ENCODE data around the gene CDPF1. TPM values are rescaled to one million over a fixed set of nuclear protein-coding genes. Genes with fewer than 3 reads are reported as not detected.

The CDPF1 gene
- total and polyA plus RNA-seq, 2 of the 13 experiments (the other 11 are each of a cell fraction or from before 2014, with no cell fraction given) = 5.2 to 8.1 TPM

DNA sequence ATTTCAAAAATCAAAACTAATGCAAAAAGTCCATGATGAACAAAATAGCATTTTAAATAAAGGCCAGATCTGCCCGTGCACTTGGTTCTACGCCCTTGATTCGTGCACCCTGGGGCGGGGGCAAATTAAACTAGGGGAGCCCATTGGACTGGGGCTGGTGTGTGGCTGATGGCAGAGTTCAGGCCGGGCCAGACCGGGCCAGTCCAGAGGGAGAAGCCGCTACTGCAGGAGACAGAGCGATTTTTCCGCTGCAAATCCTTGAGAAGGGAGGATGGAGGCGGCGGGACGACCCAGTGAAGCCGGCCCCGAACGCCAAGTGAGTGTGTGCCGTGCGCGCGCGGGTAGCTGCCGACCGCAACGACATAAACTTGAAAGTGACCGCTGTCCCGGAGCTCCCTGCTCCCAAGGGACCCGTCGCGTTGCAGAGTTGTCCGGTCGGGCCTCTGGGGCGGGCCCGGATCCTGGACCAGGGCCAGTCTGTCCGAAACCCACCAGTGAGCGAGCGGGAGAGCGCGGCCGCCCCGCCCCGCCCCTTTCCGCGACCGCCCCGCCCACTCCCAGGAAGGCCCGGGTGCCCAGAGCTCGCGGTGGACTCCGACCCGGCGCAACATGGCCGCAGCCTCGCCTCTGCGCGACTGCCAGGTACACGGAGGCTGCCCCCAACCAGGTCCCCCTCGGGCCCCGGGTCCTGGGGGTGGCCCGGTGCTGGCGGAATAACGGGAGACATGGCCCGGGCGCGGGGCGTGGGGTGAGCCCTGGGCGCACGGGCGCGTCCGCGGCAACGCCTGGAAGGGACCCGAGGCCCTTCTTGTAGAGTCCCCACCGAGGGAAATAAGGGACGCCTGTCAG, 17.6 kb upstream of the CDPF1 start, which contains the start of gene TTC38 (continued):
- TF ChIP-seq, protein P1, sequence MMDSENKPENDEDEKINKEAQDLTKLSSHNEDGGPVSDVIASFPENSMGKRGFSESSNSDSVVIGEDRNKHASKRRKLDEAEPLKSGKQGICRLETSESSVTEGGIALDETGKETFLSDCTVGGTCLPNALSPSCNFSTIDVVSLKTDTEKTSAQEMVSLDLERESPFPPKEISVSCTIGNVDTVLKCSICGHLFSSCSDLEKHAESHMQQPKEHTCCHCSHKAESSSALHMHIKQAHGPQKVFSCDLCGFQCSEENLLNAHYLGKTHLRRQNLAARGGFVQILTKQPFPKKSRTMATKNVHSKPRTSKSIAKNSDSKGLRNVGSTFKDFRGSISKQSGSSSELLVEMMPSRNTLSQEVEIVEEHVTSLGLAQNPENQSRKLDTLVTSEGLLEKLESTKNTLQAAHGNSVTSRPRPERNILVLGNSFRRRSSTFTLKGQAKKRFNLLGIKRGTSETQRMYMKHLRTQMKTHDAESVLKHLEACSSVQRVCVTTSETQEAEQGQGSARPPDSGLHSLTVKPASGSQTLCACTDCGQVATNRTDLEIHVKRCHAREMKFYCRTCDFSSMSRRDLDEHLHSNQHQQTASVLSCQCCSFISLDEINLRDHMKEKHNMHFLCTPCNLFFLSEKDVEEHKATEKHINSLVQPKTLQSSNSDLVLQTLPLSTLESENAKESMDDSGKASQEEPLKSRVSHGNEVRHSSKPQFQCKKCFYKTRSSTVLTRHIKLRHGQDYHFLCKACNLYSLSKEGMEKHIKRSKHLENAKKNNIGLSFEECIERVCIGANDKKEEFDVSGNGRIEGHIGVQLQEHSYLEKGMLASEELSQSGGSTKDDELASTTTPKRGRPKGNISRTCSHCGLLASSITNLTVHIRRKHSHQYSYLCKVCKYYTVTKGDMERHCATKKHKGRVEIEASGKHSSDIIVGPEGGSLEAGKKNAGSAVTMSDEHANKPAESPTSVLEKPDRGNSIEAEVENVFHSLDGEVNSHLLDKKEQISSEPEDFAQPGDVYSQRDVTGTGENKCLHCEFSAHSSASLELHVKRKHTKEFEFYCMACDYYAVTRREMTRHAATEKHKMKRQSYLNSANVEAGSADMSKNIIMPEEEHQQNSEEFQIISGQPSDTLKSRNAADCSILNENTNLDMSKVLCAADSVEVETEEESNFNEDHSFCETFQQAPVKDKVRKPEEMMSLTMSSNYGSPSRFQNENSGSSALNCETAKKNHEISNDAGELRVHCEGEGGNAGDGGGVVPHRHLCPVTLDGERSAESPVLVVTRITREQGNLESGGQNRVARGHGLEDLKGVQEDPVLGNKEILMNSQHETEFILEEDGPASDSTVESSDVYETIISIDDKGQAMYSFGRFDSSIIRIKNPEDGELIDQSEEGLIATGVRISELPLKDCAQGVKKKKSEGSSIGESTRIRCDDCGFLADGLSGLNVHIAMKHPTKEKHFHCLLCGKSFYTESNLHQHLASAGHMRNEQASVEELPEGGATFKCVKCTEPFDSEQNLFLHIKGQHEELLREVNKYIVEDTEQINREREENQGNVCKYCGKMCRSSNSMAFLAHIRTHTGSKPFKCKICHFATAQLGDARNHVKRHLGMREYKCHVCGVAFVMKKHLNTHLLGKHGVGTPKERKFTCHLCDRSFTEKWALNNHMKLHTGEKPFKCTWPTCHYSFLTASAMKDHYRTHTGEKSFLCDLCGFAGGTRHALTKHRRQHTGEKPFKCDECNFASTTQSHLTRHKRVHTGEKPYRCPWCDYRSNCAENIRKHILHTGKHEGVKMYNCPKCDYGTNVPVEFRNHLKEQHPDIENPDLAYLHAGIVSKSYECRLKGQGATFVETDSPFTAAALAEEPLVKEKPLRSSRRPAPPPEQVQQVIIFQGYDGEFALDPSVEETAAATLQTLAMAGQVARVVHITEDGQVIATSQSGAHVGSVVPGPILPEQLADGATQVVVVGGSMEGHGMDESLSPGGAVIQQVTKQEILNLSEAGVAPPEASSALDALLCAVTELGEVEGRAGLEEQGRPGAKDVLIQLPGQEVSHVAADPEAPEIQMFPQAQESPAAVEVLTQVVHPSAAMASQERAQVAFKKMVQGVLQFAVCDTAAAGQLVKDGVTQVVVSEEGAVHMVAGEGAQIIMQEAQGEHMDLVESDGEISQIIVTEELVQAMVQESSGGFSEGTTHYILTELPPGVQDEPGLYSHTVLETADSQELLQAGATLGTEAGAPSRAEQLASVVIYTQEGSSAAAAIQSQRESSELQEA (CRISPR knock-in tag; IDR thresholded peaks at IDR 0.05; ENCODE audit: not compliant biosample characterization) = peak; percentile 53
- TF ChIP-seq, protein P2, sequence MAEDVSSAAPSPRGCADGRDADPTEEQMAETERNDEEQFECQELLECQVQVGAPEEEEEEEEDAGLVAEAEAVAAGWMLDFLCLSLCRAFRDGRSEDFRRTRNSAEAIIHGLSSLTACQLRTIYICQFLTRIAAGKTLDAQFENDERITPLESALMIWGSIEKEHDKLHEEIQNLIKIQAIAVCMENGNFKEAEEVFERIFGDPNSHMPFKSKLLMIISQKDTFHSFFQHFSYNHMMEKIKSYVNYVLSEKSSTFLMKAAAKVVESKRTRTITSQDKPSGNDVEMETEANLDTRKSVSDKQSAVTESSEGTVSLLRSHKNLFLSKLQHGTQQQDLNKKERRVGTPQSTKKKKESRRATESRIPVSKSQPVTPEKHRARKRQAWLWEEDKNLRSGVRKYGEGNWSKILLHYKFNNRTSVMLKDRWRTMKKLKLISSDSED (CRISPR knock-in tag; IDR thresholded peaks at IDR 0.05) = no peak
- no peak for TF ChIP-seq GTF2F1 (IDR thresholded peaks at IDR 0.05; ENCODE audit: low read length)
- no peak for TF ChIP-seq RFX5 (IDR thresholded peaks at IDR 0.05; ENCODE audit: low read depth, low read length)
- TF ChIP-seq, protein P3, sequence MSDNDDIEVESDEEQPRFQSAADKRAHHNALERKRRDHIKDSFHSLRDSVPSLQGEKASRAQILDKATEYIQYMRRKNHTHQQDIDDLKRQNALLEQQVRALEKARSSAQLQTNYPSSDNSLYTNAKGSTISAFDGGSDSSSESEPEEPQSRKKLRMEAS (IDR thresholded peaks at IDR 0.05) = peak; percentile 22
- peak; percentile 76; the same call in 1 of the 2 replicates for TF ChIP-seq ZNF564 (CRISPR knock-in tag; IDR thresholded peaks at IDR 0.05)
- TF ChIP-seq FOXA1 (IDR thresholded peaks at IDR 0.05) = no peak
- TF ChIP-seq FOXA1 (CRISPR knock-in tag; IDR thresholded peaks at IDR 0.05) = no peak
- TF ChIP-seq HMG20A (CRISPR knock-in tag; IDR thresholded peaks at IDR 0.05; ENCODE audit: borderline replicate concordance) = no peak
- TF ChIP-seq ZNF501 (CRISPR knock-in tag; IDR thresholded peaks at IDR 0.05) = peak; percentile 49
- TF ChIP-seq NFYC (CRISPR knock-in tag; IDR thresholded peaks at IDR 0.05) = peak; percentile 57; the same call in 1 of the 2 replicates
- TF ChIP-seq RBFOX2 (IDR thresholded peaks at IDR 0.05; ENCODE audit: low read depth, low read length) = peak; percentile 95
- no peak for TF ChIP-seq EED (CRISPR knock-in tag; IDR thresholded peaks at IDR 0.05)
- 0 out of 2 replicates have a peak, but pooled peaks have one; percentile 52 for TF ChIP-seq ZSCAN9 (CRISPR knock-in tag; IDR thresholded peaks at IDR 0.05; ENCODE audit: borderline replicate concordance)
- no peak for TF ChIP-seq HHEX (CRISPR knock-in tag; IDR thresholded peaks at IDR 0.05)
- TF ChIP-seq NFE2L1 (CRISPR knock-in tag; IDR thresholded peaks at IDR 0.05; ENCODE audit: borderline replicate concordance) = no peak
- TF ChIP-seq EP300 (IDR thresholded peaks at IDR 0.05; ENCODE audit: low read depth in 2 of 2, low read length in 2 of 2) = peak in 1 of 2 experiments; percentile 21; a peak in 1 of 4 replicates
- no peak for TF ChIP-seq EP300 (CRISPR knock-in tag; IDR thresholded peaks at IDR 0.05; ENCODE audit: borderline replicate concordance)
- 0 out of 2 replicates have a peak, but pooled peaks have one; percentile 16 for TF ChIP-seq ZBTB21 (CRISPR knock-in tag; IDR thresholded peaks at IDR 0.05)
- no peak for TF ChIP-seq SMC3 (IDR thresholded peaks at IDR 0.05; ENCODE audit: low read length)
- no peak for TF ChIP-seq RORA (CRISPR knock-in tag; IDR thresholded peaks at IDR 0.05)

Data from HepG2 (cell line).